GM19351 (cell line): ENCODE results near the gene STAM.

Source experiments
- ATAC-seq: cut with Tn5 transposase; IDR thresholded peaks from one replicate; pipeline ENCODE4 v1.9.1; 2021; ENCODE audit warnings: mild to moderate bottlenecking, moderate library complexity; ENCODE audit not compliant: unreplicated experiment

The STAM gene

GRCh38 chr10:17673471-17674061 lies 29.6 kb downstream of the STAM start:
- ATAC-seq: no peak

GRCh38 chr10:17674566-17674965 lies 30.6 kb downstream of the STAM start:
- no peak for ATAC-seq

- no peak for ATAC-seq
Measured at GRCh38 chr10:17675638-17676037, 31.7 kb downstream of the STAM start.

- ATAC-seq: no peak
Measured at GRCh38 chr10:17676919-17677318, 33.0 kb downstream of the STAM start.

DNA sequence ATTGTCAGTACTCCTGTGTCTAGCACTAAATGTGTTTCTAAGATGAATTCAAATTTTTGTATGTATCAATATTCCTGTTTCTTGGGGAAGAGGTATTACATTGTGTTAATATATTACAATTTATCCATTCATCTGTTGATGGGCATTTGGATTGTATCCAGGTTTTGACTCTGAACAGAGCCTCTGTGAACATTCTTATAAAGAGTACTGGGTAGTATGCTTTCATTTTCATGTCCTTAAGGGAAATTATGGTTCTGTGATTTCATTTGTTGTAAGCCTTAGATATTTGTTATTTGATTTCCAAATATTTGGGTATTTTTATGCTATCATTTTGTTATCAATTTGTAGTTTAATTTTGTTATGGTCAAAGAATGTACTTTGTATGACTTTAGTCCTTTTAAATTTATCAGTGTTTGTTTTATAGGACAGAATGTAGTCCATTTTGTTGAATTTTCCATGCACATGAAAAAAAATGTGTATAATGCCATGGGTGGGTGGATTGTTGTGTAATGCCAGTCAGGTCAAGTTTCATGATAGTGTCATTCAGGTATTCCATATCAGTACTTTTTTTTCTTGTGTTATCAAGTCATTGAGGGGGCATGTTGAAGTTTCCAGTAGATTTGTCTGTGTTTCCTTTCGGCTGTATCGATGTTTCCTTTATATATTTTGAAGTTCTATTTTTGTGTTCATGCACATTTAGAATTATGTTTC lies 38.4 kb downstream of the STAM start:
- ATAC-seq: no peak

- no peak for ATAC-seq
Measured at GRCh38 chr10:17683541-17683940, 39.6 kb downstream of the STAM start.

GRCh38 chr10:17684537-17684936 lies 40.6 kb downstream of the STAM start:
- ATAC-seq: peak; percentile 78

DNA sequence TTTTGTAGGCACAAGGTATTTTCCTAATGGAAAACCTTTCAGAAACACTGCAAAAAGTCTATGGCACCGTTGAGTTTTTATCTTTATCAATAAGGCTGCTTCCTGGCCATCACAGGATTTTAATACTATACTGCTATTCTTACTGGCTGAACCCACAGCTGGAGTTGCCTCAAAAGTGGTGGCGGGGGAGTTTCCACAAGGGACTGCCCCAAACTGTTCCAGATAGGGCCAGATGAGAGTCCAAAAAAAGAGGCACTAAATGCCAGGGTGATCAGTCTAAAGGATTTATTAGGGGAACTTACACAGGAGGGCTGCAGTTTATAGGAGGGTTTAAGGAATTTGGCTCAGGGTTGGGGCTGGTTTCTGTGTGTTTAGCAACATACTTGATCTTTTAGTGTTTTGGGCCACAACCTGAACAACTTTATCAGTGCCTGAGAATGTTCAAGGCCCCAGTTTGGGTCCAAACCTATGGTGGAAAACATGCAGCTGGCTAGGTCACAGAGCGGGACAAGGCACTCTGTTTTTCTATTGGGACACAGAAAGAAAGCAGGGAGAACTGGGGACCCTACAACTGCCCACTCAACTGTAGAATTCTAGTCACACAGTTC lies 41.4 kb downstream of the STAM start:
- ATAC-seq: peak; percentile 75

DNA sequence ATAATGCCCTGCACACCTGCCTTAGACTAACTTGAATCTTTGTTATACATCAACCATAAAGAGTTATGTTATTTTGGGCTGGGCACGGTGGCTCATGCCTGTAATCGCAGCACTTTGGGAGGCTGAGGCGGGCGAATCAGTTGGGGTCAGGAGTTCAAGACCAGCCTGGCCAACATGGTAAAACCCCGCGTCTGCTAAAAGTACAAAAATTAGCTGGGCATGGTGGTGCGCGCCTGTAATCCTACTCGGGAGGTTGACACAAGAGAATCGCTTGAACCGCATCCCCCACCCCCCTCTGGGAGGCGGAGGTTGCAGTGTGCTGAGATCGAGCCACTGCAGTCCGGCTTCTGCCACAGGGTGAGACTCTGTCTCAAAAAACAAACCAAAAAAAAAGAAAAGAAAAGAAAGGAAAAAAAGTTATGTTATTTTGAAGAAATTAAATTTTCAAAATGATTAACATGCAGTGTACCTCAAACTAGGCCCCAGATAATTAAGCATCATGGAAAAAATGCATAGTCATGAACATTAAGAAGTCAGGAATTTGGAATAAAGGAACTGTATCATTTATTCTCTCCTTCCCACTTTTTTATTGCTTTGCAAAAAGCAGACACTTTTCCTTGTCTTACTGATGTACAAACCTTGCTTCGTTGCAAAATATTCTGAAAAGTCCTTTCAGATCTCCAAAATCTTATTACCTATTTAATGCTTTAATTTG lies 43.3 kb downstream of the STAM start:
- ATAC-seq: no peak

DNA sequence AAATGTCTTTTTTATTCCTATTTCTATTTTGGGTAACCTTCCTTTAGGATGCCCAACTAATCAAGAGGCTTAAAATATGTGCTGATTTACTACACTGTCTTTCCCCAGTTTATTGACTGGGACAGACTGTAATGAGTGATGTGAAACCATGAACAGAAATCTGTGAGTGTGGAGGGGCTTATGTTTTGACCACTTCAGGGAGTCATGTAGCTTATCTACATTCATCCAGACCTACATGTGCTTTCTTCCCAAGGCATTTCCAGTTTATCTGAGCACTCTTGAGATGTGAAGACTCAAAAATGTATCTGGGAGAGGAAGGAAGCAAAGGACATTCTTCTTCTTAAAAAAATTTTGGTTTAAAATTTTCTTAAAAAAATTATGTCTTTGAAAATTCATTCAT lies 45.2 kb downstream of the STAM start:
- no peak for ATAC-seq

DNA sequence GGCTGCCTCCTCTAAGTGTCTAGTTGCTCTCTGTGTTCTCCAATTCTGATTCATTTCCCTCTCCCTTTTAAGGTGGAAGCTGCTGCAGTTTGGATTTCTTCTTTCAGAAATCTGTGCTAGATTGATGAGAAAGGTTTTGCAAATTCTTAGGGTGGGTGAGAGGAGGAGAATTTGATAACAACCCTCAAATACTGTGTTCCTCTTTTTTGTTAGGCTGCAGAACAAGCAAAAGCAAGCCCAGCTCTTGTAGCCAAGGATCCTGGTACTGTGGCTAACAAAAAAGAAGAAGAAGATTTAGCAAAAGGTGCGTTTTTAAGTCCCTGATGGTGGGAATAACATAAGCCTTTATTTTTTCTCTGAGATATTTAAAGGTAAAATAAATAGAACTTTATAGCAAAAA lies 49.1 kb downstream of the STAM start:
- ATAC-seq: no peak

DNA sequence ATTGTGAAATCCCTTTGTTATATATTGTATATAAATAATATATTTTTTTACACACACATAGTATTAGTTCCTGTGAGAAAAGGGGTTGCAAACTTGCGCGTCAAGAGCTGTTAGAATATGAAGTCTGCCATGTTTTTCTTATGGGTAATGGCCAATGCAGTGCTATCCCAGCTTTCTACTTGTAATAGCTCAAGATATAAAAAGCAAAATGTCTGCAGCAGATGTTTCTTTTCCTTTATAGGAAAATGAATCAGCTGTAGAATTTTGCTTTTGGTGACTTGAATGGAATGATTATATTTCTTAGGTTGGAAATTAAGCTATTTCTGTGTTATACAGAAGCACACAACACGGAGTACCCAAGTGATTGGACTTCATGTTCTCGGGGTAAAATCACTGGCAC lies 54.7 kb downstream of the STAM start:
- ATAC-seq: no peak

GRCh38 chr10:17701301-17701700 lies 57.4 kb downstream of the STAM start:
- ATAC-seq: no peak

DNA sequence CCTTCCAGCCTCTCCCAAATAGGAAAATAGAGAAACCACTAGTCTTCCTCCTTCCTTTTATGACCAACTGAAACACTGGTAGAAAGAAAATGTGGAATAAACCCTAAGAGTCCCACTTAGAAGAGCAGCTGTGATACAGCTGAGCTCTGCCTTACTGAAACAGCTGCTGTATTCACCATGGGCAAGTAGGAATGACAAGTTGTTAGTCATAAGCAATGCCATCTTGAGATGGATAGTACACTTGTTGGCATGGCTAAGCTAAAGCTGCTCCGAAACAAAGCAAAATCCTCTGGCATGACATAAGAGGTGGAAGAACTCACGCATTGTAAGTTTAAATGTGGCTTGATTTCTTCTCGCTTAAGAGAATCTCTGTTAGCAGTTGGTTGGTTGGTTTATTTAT lies 59.8 kb downstream of the STAM start:
- ATAC-seq: no peak

DNA sequence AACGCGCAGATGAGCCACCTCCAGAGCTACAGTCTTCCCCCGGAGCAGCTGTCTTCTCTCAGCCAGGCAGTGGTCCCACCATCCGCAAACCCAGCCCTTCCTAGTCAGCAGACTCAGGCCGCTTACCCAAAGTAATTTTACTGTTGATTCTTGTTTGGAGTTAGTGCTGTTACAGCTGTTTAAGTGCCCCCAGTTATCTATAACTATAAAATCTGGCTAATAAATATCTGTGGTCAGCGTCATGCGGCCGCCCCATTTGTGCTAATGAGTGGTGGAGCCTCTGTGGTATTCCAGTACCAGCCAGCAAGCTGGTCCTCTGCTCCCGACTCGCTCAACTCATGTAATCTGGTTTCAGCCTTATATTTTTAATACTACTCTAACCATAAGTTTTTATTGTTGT lies 64.9 kb downstream of the STAM start:
- no peak for ATAC-seq

DNA sequence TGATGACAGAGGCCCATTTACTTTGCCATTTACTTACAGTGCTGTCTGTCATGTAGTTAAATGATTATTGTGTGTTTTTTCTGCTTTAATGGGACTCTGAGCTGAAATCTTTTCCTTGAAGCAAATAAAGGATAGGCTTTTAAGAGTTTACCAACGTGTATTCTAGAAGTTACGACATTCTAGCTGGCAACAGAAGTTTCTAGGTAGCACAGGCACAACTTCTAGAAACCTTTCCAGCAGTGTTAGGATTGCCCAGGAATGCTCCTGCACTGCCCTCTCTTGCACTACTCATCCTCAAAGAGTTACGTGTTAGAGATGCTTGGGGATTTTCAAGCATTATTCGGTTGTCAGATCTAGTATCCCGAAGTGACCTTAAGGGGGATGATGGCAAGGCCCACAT lies 65.5 kb downstream of the STAM start:
- ATAC-seq: no peak

DNA sequence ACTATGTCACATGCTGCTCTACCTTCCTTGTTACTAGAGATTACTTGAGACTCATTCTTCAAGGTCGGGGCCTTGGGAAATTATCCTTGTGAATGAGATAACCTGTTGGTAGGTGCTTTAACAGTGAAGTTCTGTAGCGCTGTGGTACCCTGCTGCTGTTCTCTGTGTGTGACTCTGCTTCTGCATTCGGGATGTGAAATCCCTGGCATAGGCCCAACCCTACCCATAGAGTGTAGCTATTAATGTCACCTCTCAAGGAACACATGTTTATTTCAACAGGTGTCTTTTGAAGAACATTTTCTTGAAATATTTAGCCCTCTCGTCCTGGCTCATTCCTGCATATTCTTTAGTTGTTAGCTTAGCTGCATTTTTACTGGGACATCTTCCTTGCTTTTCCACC lies 66.2 kb downstream of the STAM start:
- ATAC-seq: no peak

DNA sequence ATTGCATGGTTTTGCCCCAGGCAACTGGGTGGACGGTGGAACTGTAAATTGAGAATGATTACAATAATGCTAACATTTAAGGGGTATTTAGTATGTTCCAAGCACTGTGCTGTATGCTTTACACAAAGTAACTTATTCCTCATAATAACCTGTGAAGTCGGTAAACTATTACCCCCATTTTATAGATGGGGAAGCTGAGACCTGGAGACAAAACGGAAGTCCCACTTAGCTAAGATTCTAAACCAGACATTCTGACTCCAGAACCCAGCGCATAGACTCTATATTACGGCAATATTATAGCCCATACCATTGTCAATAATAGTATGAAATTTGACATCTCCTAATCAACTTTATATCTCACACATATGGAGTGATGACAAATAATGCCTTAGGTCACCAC lies 68.1 kb downstream of the STAM start:
- no peak for ATAC-seq

DNA sequence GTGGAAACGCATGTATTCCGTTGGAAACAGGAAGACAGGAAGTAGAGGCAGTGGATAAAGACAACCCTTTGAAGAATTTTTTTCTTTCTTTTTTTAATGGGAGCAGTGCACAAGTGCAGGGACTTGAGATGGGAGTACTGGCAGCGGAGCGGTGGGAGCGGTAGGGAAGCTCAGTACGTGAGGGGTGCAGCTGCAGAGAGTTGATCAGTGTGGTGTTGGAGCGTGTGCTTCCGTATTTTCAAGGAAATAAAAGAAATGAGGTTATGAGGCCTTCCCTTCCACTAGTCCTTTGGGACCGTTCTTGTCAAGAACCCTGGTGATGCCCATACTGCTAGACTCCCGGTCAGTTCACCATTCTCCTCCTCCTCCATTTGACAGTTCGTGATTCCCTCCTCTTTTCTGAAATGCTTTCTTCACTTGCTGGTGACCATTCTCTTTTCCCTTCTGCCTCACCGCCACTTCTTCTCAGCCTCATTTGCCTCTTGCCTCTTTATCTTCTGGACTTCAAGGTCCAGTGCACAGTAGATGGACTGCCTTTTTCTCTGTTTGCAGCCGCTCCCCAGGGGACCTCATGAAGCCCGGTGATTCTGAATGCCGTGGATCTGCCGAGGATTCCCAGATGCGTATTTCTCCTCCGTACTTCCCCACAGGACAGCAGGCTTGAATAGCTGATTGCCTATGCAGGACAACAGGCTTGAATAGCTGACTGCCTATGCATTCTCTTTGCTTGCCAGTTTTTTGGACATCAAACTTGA lies 68.9 kb downstream of the STAM start:
- ATAC-seq: no peak

- no peak for ATAC-seq
Measured at GRCh38 chr10:17713758-17714157, 69.8 kb downstream of the STAM start.

DNA sequence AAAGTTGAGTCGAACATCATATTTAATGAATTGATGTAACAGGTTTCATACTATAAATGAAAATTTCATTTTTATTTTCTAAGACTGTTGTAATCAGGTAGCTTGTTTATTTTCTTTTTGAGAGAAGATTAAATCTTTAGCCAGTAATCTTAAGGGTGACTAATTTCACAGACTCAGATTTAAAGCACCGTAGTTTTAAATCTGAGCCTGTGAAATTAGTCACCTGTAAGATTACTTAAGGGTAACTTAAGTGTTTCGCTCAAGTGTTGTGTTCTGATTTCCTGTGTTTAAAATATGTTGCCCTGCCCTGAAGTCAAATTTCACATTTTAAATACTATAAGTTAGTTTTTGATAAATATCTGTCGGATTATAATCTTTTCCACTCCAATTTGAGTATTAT lies 72.2 kb downstream of the STAM start:
- no peak for ATAC-seq
